Nephron progenitor cell (in vitro differentiated cells): Measurements from ENCODE around the gene DSPP.
"Not testable (repeated sequence)": the region's sequence is repeated elsewhere in the genome, so short reads cannot be mapped to it uniquely, and the experiment has no call there.

Experiments
- DNase-seq: peaks from one replicate; pipeline ENCODE4 v3.0.0; 2021
- H3K27ac Mint-ChIP-seq: 2 replicates; pipeline ENCODE4 v1.8.0; 2021; ENCODE audit warnings: mild to moderate bottlenecking, moderate library complexity, mixed read lengths
- H3K27me3 Mint-ChIP-seq: 2 replicates; pipeline ENCODE4 v1.8.0; 2021; ENCODE audit warnings: mild to moderate bottlenecking, low read depth, mixed read lengths; ENCODE audit not compliant: poor library complexity
- H3K36me3 Mint-ChIP-seq: 2 replicates; pipeline ENCODE4 v1.8.0; 2021; ENCODE audit warnings: low read depth, mixed read lengths
- H3K4me1 Mint-ChIP-seq: 2 replicates; pipeline ENCODE4 v1.8.0; 2021; ENCODE audit warnings: mixed read lengths
- H3K4me3 Mint-ChIP-seq: 2 replicates; pipeline ENCODE4 v1.8.0; 2021; ENCODE audit warnings: mild to moderate bottlenecking, moderate library complexity, mixed read lengths
- H3K9me3 Mint-ChIP-seq: 2 replicates; pipeline ENCODE4 v1.8.0; 2021; ENCODE audit warnings: mild to moderate bottlenecking, moderate library complexity, mixed read lengths
- TF ChIP-seq, protein P1 (sequence below): fragments of 200-600 bp; sonication (generic); IDR thresholded peaks from 2 replicates; pipeline ENCODE4 v1.5.0; 2021; ENCODE audit warnings: antibody characterized with exemption

Gene DSPP

GRCh38 chr4:87570290-87570805 is 38.0 kb upstream of the DSPP start:
- Mint-ChIP-seq H3K4me3 (no peak overlapping the region), H3K27ac (no peak overlapping the region), H3K27me3 (peaks cover 10% of the 10 kb centered on the region), H3K36me3 (no peaks in the 10 kb centered on the region), H3K9me3 (peaks cover 7% of the 10 kb centered on the region), H3K4me1 (peaks cover 17% of the 10 kb centered on the region)
- DNase-seq, result no peak
- TF ChIP-seq, protein P1, sequence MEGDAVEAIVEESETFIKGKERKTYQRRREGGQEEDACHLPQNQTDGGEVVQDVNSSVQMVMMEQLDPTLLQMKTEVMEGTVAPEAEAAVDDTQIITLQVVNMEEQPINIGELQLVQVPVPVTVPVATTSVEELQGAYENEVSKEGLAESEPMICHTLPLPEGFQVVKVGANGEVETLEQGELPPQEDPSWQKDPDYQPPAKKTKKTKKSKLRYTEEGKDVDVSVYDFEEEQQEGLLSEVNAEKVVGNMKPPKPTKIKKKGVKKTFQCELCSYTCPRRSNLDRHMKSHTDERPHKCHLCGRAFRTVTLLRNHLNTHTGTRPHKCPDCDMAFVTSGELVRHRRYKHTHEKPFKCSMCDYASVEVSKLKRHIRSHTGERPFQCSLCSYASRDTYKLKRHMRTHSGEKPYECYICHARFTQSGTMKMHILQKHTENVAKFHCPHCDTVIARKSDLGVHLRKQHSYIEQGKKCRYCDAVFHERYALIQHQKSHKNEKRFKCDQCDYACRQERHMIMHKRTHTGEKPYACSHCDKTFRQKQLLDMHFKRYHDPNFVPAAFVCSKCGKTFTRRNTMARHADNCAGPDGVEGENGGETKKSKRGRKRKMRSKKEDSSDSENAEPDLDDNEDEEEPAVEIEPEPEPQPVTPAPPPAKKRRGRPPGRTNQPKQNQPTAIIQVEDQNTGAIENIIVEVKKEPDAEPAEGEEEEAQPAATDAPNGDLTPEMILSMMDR, result no peak

DNA sequence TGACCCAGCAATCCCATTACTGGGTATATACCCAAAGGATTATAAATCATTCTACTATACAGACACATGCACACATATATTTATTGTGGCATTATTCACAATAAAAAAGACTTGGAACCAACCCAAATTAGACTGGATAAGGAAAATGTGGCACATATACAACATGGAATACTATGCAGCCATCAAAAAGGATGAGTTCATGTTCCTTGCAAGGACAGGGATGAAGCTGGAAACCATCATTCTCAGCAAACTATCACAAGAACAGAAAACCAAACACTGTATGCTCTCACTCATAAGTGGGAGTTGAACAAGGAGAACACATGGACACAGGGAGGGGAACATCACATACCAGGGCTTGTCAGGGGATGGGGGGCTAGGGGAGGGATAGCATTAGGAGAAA is 34.0 kb upstream of the DSPP start:
- H3K4me3 Mint-ChIP-seq, H3K36me3 Mint-ChIP-seq: not testable (repeated sequence)

GRCh38 chr4:87574996-87575395 is 33.3 kb upstream of the DSPP start:
- Mint-ChIP-seq H3K4me1 (peaks cover 6% of the 10 kb centered on the region), H3K27ac (no peak overlapping the region), H3K36me3 (no peaks in the 10 kb centered on the region), H3K4me3 (no peak overlapping the region), H3K27me3 (peaks cover 13% of the 10 kb centered on the region), H3K9me3 (peaks cover 3% of the 10 kb centered on the region)
- TF ChIP-seq, protein P1, result no peak
- DNase-seq, result no peak

More for the DNA sequence above, 34.0 kb upstream of the DSPP start:
- not testable (repeated sequence) for H3K4me1 Mint-ChIP-seq, H3K9me3 Mint-ChIP-seq, H3K27ac Mint-ChIP-seq, DNase-seq
- H3K27me3 Mint-ChIP-seq, result peaks cover 13% of the 10 kb centered on the region

GRCh38 chr4:87575408-87575807 is 32.9 kb upstream of the DSPP start:
- Mint-ChIP-seq H3K4me1 (peaks cover 8% of the 10 kb centered on the region), H3K27me3 (peaks cover 13% of the 10 kb centered on the region), H3K4me3 (no peak overlapping the region), H3K27ac (no peak overlapping the region), H3K36me3 (no peaks in the 10 kb centered on the region), H3K9me3 (peaks cover 3% of the 10 kb centered on the region)
- TF ChIP-seq, protein P1, result no peak
- DNase-seq, result no peak

- H3K9me3 Mint-ChIP-seq, result peaks cover 3% of the 10 kb centered on the region
- no peak overlapping the region for H3K4me3 Mint-ChIP-seq
- TF ChIP-seq, protein P1, result no peak
- H3K27ac Mint-ChIP-seq, result no peak overlapping the region
- H3K4me1 Mint-ChIP-seq, result peaks cover 8% of the 10 kb centered on the region
- no peak for DNase-seq
- no peaks in the 10 kb centered on the region for H3K36me3 Mint-ChIP-seq
- H3K27me3 Mint-ChIP-seq, result peaks cover 13% of the 10 kb centered on the region
Measured at GRCh38 chr4:87575983-87576382, 32.3 kb upstream of the DSPP start.

GRCh38 chr4:87579478-87579877 is 28.9 kb upstream of the DSPP start:
- Mint-ChIP-seq H3K9me3 (no peaks in the 10 kb centered on the region), H3K27me3 (peaks cover 3% of the 10 kb centered on the region)

More at GRCh38 chr4:87579478-87579877, 28.9 kb upstream of the DSPP start:
- peaks cover 8% of the 10 kb centered on the region for H3K4me1 Mint-ChIP-seq
- H3K4me3 Mint-ChIP-seq, result no peak overlapping the region
- TF ChIP-seq, protein P1, result no peak
- no peaks in the 10 kb centered on the region for H3K36me3 Mint-ChIP-seq
- no peak overlapping the region for H3K27ac Mint-ChIP-seq
- no peak for DNase-seq
